Glutamatergic neuron (in vitro differentiated cells): Measurements from ENCODE around the gene PDE2A. TPM values are rescaled to one million over a fixed set of nuclear protein-coding genes. Genes with fewer than 3 reads are reported as not detected.

Experiments used
- DNase-seq: peaks from one replicate; pipeline ENCODE4 v3.0.0; 2022
- H3K27ac Mint-ChIP-seq: one replicate; pipeline ENCODE4 v1.8.0; 2020; ENCODE audit warnings: mild to moderate bottlenecking, mixed read lengths, inconsistent platforms; ENCODE audit not compliant: unreplicated experiment
- H3K27me3 Mint-ChIP-seq: one replicate; pipeline ENCODE4 v1.8.0; 2020; ENCODE audit warnings: mild to moderate bottlenecking, moderate library complexity, mixed read lengths, inconsistent platforms; ENCODE audit not compliant: unreplicated experiment
- H3K36me3 Mint-ChIP-seq: one replicate; pipeline ENCODE4 v1.8.0; 2020; ENCODE audit warnings: mild to moderate bottlenecking, mixed read lengths, inconsistent platforms; ENCODE audit not compliant: unreplicated experiment
- H3K4me1 Mint-ChIP-seq: one replicate; pipeline ENCODE4 v1.8.0; 2020; ENCODE audit warnings: mild to moderate bottlenecking, low read depth, mixed read lengths, inconsistent platforms; ENCODE audit not compliant: unreplicated experiment
- H3K4me3 Mint-ChIP-seq: one replicate; pipeline ENCODE4 v1.8.0; 2020; ENCODE audit warnings: mild to moderate bottlenecking, mixed read lengths, inconsistent platforms; ENCODE audit not compliant: unreplicated experiment
- H3K9me3 Mint-ChIP-seq: one replicate; pipeline ENCODE4 v1.8.0; 2020; ENCODE audit warnings: mild to moderate bottlenecking, moderate library complexity, mixed read lengths, inconsistent platforms; ENCODE audit not compliant: unreplicated experiment
- total RNA-seq: library from RNA; stranded (reverse); fragmentation: NEBNext Ultra II Directional; extraction: Animal tissue kit (Norgen Biotek cat#: 25700); gene quantifications from one replicate; pipeline ENCODE4 v1.2.1, GENCODE V29; 2021; ENCODE audit not compliant: unreplicated experiment
- TF ChIP-seq, protein P1 (sequence below): fragments of 200-600 bp; sonication (generic); IDR thresholded peaks from one replicate; pipeline ENCODE4 v1.5.0; 2021; ENCODE audit not compliant: partially characterized antibody, unreplicated experiment

Gene PDE2A
- total RNA-seq, 1 donor from 2014 or later: 16.9 TPM

DNA sequence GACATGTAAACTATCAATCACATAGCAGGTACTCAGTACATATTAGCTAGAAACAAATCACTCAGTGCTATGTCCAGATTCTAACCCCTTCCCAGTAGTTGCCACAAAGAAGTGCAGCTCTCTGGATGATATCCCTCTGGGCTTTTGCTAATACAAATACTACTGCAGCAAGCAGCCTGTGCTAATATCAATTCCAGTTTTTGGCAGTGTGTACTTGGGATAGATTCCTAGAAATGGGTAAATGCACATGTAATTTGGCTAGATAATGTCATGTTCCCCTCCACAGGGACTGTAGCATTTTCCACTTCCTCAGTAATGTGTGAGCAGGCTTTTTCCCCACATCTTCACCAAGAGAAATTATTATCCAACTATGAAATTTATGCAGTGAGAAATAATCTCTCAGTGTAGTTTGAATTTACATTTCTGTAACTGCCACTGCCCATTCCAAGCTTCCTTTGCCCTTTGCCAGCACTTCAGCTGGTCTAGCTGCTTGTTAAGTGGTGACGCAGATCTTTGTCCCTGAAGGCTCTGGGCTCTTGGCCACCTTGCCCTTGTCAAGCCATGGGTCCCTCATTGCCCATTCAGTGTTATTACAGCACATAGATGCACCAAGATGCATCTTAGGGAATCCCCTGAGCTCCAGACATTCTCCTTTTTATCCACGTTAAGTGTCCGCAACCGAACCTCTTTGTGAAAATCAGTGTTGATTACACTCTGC, 132.8 kb downstream of the PDE2A start:
- Mint-ChIP-seq H3K36me3 (no peaks in the 10 kb centered on the region), H3K27ac (no peak overlapping the region), H3K9me3 (peaks cover 6% of the 10 kb centered on the region), H3K27me3 (no peaks in the 10 kb centered on the region), H3K4me3 (no peak overlapping the region), H3K4me1 (no peaks in the 10 kb centered on the region)
- TF ChIP-seq, protein P1, sequence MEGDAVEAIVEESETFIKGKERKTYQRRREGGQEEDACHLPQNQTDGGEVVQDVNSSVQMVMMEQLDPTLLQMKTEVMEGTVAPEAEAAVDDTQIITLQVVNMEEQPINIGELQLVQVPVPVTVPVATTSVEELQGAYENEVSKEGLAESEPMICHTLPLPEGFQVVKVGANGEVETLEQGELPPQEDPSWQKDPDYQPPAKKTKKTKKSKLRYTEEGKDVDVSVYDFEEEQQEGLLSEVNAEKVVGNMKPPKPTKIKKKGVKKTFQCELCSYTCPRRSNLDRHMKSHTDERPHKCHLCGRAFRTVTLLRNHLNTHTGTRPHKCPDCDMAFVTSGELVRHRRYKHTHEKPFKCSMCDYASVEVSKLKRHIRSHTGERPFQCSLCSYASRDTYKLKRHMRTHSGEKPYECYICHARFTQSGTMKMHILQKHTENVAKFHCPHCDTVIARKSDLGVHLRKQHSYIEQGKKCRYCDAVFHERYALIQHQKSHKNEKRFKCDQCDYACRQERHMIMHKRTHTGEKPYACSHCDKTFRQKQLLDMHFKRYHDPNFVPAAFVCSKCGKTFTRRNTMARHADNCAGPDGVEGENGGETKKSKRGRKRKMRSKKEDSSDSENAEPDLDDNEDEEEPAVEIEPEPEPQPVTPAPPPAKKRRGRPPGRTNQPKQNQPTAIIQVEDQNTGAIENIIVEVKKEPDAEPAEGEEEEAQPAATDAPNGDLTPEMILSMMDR: no peak
- no peak for DNase-seq

DNA sequence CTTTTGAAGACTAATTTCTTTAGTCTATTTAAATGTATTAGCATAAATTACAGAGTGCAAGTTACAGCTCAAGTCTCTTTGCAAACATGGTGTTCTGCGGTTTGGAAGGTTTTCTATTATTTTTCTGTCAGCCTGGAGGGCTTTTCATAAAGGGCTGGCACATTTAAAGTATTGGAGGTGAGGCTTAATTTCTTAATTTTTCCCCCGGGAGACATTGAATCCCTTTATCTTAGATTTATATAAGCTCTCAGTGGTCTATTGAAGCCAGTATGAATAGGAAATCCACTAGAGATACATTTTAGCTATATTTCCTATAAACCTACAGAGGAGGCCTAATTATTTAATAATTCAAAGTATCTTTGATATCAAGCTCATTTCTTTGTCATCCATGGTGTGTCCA, 137.2 kb downstream of the PDE2A start:
- DNase-seq: no peak
- H3K9me3 Mint-ChIP-seq: no peaks in the 10 kb centered on the region
- no peaks in the 10 kb centered on the region for H3K27me3 Mint-ChIP-seq
- H3K36me3 Mint-ChIP-seq: no peaks in the 10 kb centered on the region
- H3K4me3 Mint-ChIP-seq: no peak overlapping the region
- H3K4me1 Mint-ChIP-seq: no peaks in the 10 kb centered on the region
- TF ChIP-seq, protein P1: no peak
- no peak overlapping the region for H3K27ac Mint-ChIP-seq

DNA sequence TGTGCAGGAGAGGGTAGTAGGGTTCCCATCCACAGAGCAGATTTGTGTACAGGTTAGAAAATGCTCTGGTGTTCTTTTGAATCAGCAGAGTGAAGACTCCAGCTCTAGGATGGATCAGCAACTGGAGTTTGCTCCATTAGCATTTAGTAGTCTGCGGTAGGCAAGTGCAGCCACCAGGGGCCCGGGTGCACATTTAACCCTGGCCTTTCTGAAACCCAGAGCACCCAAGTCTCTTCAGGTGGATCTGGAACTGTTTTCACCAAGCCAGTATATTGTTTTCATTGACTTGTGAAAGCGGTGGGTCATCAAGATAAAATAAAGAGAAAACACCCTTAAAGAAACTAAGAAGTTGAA, 139.1 kb downstream of the PDE2A start:
- H3K4me1 Mint-ChIP-seq: no peaks in the 10 kb centered on the region
- TF ChIP-seq, protein P1: peak; percentile 16
- no peak overlapping the region for H3K4me3 Mint-ChIP-seq
- no peaks in the 10 kb centered on the region for H3K27me3 Mint-ChIP-seq
- no peak overlapping the region for H3K27ac Mint-ChIP-seq
- no peaks in the 10 kb centered on the region for H3K9me3 Mint-ChIP-seq
- no peak for DNase-seq
- H3K36me3 Mint-ChIP-seq: no peaks in the 10 kb centered on the region

DNA sequence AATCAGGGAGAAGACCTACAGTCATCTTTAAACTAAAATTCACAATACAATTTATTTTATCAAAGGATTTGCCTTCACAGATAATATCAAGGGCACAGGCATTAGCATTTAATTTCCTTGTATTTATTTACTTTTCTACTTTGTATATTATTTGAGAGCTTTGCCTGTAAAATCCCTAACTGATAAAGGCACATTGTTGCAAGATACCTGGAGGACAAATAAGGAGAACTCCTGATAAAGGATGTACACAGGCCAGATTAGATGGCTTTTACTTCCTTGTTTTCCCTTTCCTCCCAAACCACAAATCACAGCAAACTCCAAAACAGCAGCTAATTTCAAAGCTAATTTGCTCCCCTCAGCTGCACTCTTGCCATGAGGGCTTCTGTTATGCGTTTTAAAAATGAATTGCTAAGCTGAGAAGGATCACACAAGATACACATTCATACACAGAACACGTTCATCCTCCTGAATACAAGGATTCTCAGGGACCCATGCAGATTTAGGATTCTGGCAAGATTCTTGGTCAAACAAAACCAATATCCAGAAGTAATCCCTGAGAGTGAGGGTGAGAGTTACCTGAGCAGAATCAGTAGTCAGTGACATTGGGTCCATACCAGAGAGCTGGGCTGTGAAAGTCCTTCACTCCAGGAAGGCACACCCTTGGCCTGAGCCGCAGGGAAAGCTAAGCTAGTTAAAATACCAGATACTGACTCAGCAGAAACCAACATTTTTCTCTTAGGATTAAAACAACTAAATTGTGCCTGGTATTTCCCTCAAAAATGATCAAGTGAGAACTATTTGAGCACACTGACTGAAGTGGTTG, 139.6 kb downstream of the PDE2A start:
- H3K27ac Mint-ChIP-seq: no peak overlapping the region
- TF ChIP-seq, protein P1: no peak
- H3K4me1 Mint-ChIP-seq: no peaks in the 10 kb centered on the region
- no peak overlapping the region for H3K4me3 Mint-ChIP-seq
- no peak for DNase-seq
- no peaks in the 10 kb centered on the region for H3K36me3 Mint-ChIP-seq
- H3K27me3 Mint-ChIP-seq: no peaks in the 10 kb centered on the region
- no peaks in the 10 kb centered on the region for H3K9me3 Mint-ChIP-seq

DNA sequence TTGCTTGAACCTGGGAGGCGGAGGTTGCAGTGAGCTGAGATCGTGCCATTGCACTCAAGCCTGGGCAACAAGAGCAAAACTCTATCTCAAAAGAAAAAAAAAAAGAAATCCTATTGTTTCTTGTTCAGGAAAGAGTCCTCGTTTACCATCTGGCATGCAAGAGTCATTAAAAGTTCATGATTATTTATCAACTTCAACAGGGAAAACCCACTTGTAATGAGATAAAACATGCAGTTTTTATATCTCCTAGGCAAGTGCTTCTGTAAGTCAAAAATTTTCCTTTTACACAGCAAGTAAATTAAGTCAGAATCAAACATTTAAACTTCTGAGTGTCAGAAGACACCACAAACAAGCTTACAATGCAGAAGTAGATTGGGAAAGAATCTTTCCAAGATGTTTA, 145.2 kb downstream of the PDE2A start:
- Mint-ChIP-seq H3K36me3 (no peaks in the 10 kb centered on the region), H3K27ac (no peak overlapping the region), H3K9me3 (no peaks in the 10 kb centered on the region), H3K27me3 (no peaks in the 10 kb centered on the region), H3K4me1 (no peaks in the 10 kb centered on the region), H3K4me3 (no peak overlapping the region)
- TF ChIP-seq, protein P1: no peak
- DNase-seq: no peak
